Activated naive CD4-positive, alpha-beta T cell treated with anti-CD3 and anti-CD28 coated beads, Interleukin-2, amount 50 U/mL, for 16 hours (primary cell): ENCODE measurements around the gene PRM2.

Experiments used
- DNase-seq: peaks from one replicate; pipeline ENCODE4 v3.0.0-alpha.2; 2020

The PRM2 gene

DNA sequence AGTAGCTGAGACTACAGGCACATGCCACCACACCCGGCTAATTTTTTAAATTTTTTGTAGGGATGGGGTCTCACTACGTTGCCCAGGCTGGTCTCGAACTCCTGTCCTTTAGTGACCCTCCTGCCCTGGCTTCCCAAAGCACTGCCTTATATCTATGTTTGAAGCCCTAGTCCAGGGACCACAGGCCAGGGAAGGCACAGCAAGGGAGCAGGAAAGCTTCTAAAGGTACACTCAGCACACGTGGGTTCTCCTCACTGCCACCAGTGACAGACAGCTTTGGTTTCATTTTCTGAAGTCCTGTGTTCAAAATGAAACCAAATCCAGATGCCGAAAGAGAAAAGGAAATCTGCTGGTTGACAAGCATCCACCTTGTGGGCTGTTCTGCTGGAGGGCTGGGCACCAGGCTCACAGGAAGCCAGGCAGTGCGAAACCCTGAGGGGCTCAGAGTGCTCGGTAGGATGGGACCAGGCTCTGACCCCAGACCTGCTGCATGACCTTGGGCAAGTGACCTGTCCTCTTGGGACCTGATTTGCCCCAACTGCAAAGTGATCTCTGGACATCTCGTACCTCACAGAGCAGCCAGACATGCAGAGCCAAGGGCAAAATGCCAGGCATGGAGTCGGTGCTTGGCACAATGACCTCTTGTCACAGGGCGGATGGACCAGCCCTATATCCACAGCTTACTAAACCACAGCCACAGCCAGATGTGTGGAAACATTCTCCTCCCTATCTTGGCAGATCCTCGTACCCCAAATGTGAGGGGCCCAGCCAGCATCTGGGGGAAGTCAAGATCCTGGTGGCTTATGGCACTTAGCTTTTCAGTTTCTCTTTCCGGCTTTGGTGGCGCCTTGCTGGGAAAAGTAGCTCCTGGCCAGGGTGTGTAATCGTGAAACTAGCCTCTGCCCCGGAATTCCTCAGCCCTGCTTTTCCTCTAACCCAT, 17.5 kb downstream of the PRM2 start:
- DNase-seq: peak; percentile 33

GRCh38 chr16:11257131-11257938, 18.9 kb downstream of the PRM2 start:
- peak; percentile 58 for DNase-seq

GRCh38 chr16:11256661-11257130, 19.6 kb downstream of the PRM2 start:
- no peak for DNase-seq

DNA sequence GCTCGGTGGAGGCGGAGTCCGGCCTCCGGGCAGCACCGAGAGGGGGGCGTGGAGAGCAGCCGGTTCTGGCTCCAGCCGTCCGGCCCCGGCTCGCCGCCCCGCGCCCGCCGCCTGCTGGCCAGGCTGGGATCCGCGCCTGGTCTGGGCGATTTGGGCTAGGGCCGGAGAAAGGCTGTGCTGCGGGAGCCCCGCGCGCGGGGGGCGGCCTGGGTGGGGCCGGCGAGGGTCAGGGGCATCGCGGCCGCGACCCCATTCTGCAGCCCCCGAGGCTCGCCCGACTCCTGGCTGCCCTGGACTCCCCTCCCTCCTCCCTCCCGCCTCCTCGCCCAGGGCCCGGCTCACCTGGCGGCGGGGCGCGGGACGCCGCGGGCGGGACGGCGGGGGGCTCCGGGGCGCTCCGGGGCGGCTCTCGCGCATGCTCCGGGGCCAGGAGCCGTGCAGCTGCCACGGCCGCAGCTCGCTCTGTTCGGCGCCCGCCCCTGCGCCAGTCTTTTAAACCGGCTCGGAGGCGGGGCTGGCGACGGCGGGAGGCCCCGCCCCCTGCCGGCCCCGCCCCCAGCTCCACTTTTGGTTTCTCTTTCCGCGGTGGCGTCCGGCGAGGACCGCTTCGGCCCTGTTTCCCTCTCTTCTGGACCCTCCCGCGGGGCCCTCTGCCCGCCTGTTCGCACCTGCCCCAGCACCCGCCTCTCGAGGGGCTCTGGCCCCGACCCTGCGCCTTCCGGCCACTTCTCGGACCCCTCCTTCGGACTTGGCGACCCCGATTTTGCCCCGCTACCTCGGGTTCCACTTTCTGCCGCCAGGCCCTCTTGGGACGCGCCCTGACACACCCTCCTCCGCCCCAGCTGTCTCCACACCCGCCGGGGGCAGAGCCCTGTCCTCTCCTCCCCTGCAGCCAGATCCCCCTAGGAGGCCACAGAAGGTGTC, 20.3 kb downstream of the PRM2 start, which contains the start of gene SOCS1:
SOCS1 (minus strand) TSS at position 468 of the 924 bp plus-strand sequence. CDS start 726 bp downstream, outside the sequence.
- DNase-seq: peak; percentile 90

DNA sequence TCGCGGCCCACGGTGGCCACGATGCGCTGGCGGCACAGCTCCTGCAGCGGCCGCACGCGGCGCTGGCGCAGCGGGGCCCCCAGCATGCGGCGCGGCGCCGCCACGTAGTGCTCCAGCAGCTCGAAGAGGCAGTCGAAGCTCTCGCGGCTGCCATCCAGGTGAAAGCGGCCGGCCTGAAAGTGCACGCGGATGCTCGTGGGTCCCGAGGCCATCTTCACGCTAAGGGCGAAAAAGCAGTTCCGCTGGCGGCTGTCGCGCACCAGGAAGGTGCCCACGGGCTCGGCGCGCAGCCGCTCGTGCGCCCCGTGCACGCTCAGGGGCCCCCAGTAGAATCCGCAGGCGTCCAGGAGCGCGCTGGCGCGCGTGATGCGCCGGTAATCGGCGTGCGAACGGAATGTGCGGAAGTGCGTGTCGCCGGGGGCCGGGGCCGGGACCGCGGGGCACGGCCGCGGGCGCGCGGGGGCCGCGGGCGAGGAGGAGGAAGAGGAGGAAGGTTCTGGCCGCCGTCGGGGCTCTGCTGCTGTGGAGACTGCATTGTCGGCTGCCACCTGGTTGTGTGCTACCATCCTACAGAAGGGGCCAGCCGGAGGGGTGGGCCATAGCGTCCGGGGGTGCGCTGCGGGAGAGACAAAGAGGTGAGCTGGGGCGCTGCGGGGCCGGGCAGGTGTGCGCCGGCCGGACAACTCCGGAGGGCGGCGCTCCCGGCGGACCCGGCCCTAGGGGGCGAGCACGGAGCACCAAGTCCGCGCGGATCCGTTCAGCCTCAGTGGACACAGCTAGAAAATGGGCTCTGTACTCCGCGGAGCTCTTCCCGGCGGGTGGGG, 21.2 kb downstream of the PRM2 start:
- DNase-seq: peak; percentile 71

- no peak for DNase-seq
Observed at GRCh38 chr16:11253995-11254912, 22.0 kb downstream of the PRM2 start.

DNA sequence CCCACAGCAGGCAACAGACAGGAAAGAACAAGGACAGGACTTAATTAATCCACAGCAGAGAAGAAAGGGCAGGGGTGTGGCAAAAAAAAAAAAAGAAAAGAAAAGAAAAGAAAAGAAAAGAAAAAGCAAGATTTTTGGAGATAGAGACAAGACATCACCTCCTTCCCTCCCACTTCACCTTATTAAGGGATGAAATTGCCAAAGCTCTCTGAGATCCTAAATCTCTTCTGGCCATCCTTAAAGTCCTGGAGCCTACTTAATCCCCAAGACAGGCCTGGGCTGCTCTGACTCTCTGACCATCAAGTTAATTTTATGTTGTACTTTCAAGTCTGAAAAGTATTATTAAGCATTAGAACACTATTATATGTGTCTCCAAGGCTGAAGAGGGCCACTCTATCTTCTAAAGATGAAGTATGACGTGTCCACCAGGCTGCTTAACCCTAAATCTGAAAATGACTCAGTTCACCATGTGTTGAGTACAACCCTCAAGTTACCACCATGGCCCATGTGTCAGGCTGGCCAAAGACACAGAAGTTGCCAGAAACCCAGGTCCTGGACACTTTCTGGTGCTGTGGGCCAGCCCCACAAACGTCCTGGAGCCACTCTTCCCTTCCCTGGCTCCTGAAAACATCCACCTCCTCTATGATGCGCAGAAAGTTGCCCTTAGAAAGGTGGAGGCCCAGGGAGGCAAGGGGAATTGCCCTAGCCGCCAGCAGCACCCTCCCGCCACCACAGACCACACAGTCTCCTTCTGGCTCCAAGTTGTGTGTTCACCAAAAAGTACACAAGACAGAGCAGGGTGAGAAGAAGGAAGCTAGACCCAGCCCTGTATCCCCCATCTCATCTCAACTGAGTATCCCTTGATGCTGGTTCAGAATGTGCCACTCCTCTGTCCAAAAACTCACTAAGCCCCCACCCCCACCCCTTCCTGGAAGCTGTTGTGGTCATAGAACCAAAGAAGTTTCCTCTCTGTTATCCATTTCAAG, 23.0 kb downstream of the PRM2 start:
- no peak for DNase-seq

GRCh38 chr16:11252482-11252931, 23.8 kb downstream of the PRM2 start:
- DNase-seq: no peak

GRCh38 chr16:11251525-11252481, 24.5 kb downstream of the PRM2 start:
- peak; percentile 82 for DNase-seq

DNA sequence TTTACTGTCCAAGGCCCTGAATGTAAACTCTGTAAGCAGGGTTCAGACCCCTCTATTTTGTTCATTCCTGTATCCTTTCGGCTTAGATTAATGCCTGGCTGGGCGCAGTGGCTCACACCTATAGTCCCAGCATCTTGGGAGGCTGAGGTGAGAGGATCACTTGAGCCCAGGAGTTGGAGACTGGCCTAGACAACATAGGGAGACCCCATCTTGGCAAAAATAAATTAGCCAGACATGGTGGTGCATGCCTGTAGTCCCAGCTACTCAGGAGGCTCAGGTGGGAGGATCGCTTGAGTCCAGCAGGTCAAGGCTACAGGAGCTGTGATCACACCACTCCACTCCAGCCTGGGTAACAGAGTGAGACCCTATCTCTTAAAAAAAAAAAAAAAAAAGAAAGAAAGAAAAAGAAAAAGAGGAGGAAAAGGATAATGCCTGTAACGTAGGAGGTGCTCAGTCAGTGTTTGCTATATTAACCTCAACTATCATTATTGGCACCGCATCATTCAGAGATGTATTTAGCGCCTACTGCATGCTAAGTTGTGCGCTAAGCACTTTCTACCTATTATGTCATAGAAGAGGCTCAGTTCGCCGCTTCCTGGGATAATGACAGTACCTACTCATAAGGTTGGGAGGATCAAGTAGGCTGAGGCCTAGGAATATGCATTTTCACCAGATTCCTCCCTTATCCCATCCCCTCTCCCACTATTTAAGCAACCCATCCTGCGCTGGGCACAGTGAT, 25.3 kb downstream of the PRM2 start:
- DNase-seq: no peak

GRCh38 chr16:11250091-11250785, 26.0 kb downstream of the PRM2 start:
- no peak for DNase-seq

- DNase-seq: no peak
Observed at GRCh38 chr16:11249233-11250061, 26.8 kb downstream of the PRM2 start.

- no peak for DNase-seq
Observed at GRCh38 chr16:11248133-11248532, 28.1 kb downstream of the PRM2 start.

GRCh38 chr16:11245988-11246387, 30.3 kb downstream of the PRM2 start:
- DNase-seq: no peak

GRCh38 chr16:11245222-11245737, 31.0 kb downstream of the PRM2 start:
- no peak for DNase-seq
